HG03159 (cell line): ENCODE results near the gene MDK.

Experiments
- ATAC-seq: cut with Tn5 transposase; IDR thresholded peaks from one replicate; pipeline ENCODE4 v1.9.1; 2021; ENCODE audit warnings: mild to moderate bottlenecking, moderate library complexity; ENCODE audit not compliant: unreplicated experiment

Gene MDK

GRCh38 chr11:46381819-46382645, 563 bp downstream of the MDK start:
- ATAC-seq, result no peak

- no peak for ATAC-seq
These were observed 1.4 kb downstream of the MDK start for GRCh38 chr11:46382646-46383403.

- no peak for ATAC-seq
These were observed 1.9 kb downstream of the MDK start for GRCh38 chr11:46383404-46383758.

DNA sequence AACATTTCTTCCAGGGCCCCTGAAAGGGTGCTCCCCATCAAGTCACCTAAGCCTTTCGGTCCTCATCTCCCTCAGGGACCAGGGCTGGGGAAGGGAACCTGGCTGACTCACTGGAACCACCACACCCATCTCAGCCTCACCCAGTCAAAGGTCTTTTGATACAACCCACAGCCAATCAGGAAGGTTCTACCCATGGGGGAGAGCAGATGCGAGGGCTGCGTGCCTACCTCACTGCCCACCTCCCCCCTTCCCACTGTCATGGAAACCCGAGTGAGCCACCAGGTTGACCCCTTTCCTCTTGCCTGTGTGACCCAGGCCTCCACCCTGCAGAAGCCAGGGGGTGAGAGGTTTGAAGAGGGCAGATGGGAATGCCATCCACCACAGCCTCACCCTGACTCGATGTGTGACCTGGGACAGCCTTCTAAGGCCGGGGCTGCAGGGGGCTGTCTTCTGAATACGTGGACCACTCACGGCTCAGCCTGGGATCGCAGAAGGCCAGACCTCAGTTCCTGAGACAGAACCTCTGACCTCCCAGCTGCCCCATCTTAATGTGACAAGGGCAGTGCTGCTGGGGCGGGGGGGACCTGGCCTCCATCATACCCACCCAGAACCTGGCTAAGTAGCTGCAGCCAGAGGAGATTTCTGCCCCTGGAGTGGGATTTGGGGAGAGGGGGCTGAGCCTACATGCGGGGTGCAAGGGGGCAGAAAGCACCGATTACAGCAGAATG, 2.7 kb downstream of the MDK start:
- no peak for ATAC-seq

- no peak for ATAC-seq
These were observed 3.9 kb downstream of the MDK start for GRCh38 chr11:46385169-46386004.

DNA sequence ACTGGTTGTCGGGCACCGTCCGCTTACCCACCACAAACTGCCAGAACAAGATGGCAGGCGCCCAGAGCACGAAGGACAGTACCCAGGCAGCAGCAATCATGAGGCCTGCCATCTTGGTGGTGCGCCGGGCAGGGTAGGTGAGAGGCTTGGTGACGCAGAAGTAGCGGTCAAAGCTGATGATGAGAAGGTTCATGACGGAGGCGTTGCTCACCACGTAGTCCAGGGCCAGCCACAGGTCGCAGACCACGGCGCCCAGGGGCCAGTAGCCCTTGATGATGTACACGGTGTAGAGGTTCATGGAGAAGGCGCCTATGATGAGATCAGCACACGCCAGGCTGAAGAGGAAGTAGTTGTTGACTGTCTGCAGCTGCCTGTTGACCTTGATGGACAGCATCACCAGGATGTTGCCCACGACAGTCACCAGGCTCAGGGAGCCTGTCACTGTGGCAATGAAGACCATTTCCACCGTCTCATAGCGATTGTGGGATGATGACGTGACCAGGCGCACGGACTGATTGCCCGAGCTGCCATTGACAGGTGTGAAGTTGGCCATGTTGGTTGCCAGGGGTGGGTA, 4.6 kb downstream of the MDK start:
- ATAC-seq, result no peak

DNA sequence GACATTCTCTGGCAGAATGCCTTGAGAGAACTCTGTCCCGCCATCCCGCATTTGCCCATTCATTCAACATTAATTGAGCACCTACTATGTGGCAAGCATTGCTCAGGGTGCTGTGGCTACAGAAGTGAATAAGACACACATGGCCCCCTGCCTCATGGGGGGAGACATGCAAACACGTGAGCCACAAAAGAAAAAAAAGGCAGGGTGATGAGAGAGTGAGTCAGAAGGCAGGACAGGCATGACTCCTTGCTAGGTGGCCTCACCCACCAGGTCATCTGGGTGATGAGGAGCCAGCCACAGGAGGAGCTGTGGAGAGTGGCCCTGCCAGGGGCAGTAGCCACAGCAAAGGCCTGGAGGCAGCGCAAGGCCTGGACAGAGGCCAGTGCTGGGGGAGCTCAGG, 5.2 kb downstream of the MDK start:
- ATAC-seq, result no peak

DNA sequence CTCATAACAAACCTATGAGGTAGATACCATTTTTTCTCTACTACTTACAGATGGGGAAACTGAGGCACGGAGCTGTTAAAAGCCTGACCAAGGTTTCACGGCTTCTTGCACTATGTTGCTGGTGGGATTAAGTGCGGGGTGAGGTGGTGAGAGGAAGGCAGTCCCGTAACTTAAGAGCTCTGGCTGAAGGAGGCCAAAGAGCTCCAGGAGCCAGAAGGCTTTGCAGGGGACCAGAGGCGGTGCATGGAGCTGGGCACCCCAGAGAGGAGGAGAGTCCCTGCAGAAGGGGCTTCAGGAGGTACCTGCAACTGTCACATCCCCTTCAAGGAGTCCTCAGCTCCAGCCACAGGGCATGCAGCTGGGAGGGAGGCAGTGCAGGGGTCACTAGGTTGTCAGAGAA, 6.0 kb downstream of the MDK start:
- no peak for ATAC-seq

- no peak for ATAC-seq
These were observed 6.6 kb downstream of the MDK start for GRCh38 chr11:46387919-46388618.

GRCh38 chr11:46388619-46389449, 7.4 kb downstream of the MDK start:
- ATAC-seq, result no peak

DNA sequence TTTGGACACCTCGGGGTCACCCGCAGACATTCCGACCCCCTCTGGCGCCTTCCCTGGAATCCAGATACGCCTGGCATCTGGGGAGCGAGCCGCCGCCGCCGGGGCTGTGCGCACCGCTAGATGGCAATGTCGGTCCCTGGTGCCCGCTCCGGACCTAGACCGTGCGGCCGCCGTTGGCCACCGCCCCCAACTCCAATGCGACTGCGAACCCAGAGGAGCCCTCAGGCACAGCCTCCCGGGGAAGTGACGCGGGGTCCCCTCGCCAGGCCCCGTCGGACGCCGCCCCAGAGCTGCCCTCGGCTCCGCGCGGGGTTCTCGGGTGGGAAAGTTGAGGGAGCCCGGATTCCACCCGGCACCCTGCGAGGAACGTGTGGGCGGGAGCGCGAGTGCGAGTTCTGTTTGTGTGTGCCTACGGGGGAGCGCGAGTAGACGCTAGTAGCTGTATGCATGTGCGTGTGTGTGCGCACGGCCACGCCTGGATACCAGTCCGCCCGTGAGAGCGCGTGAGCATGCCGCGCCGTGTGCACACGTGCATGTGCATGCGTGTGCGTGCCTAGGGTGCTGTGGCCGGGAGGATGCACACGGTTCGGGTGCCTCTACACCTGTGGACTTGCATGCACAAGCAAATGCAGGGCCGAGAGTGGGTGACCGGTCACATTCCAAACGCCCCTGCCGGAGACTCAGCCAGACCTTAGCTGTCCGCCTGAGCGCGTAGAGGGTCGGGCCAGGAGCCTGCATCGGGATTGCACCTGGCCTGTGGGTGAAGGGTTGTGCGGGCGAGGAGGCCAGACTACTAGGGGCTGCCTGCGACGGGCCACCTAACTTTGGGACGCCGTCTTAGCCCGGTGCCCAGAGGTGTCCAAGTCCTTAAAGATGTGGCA, 8.2 kb downstream of the MDK start:
- no peak for ATAC-seq

DNA sequence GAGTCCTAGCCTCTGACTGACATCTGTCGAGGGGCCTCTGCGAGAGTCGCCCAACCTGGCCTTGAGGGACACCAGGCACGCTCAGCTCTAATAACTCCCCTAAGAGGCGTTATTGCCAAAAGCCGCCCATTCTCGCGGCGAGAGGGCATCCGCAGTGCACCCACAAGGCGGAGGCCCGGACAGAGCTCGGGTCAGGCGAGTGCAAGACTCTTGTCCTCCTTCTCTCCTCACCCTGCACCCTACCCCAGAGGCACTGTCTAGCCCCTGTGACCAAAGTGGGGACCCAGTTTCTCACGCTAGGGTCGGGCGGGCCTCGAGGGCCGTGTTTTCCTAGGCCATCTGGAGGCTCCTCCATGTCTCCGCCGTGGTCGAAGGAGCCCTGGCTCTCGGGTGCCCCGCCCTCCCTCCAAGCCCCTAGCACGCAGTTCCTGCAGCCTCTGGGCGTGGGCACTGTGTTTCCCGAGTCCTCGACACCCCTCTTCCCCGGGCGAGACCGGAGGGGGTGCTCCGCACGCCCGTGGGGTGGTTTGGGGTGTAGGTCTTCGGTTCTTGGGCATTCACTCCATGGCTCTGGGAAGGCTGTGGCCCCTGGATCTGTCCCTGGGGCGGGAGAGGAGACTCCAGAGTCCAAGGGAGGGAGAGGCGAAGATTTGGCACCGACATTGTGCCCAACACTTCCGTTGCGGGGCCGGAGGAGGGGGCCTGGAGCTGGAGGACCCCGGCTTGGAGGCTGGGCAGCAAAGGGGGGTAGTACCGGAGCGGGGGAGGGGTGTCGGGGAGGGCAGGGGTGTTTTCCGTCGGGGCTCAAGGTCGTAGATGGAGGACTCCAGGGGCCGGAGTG, 9.1 kb downstream of the MDK start:
- no peak for ATAC-seq

GRCh38 chr11:46391186-46391577, 9.7 kb downstream of the MDK start:
- no peak for ATAC-seq

GRCh38 chr11:46391578-46392420, 10.3 kb downstream of the MDK start, which contains the start of gene CHRM4:
CHRM4 (minus strand) TSS chr11:46391776; CDS start chr11:46386557, 5,219 bp downstream.
- no peak for ATAC-seq

GRCh38 chr11:46392421-46393230, 11.2 kb downstream of the MDK start:
- peak; percentile 67 for ATAC-seq
